GM18502 (cell line): ENCODE measurements around the gene ADSL.
"Not testable (repeated sequence)": the region's sequence is repeated elsewhere in the genome, so short reads cannot be mapped to it uniquely, and the experiment has no call there.

ENCODE experiments used
- ATAC-seq: cut with Tn5 transposase; IDR thresholded peaks from one replicate; pipeline ENCODE4 v1.9.1; 2021; ENCODE audit warnings: mild to moderate bottlenecking; ENCODE audit not compliant: unreplicated experiment, poor library complexity

The ADSL gene

DNA sequence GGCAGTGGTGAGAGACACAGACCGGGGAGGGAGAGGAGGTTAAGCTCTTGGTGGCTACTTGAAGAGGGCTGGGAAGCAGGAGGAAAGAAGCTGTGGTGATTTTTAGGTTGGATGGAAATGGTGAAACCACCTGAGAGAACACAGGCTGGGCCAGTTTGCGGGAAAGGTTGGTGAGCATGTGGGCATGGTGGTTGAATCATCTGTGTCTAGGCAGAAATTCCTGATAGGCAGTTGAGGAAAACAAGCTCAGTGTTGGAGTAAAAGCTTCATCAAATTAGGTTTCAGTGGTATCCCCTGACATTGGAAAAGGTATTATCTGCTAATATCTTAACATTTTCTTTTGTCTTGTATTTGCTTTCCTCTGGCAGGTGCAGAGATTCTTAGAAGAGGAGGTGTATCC is 19.8 kb downstream of the ADSL start:
- ATAC-seq, result no peak

DNA sequence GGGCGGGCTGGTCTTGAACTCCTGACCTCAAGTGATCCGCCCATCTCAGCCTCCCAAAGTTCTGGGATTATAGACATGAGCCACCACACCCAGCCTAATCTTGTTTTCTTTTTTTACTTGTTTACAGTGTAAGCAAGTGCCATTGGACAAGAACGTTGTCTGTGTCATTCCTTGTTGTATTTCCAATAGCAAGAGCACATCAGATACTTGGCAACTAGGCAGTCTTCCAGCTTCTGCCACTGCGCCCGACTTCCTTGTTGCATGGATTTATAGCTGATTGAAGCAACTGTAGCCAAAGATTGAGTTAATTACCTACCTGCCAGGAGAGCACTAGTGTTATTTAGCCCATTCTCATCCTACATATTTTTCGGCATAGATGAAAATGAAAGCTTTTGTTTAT is 21.0 kb downstream of the ADSL start:
- ATAC-seq, result no peak

DNA sequence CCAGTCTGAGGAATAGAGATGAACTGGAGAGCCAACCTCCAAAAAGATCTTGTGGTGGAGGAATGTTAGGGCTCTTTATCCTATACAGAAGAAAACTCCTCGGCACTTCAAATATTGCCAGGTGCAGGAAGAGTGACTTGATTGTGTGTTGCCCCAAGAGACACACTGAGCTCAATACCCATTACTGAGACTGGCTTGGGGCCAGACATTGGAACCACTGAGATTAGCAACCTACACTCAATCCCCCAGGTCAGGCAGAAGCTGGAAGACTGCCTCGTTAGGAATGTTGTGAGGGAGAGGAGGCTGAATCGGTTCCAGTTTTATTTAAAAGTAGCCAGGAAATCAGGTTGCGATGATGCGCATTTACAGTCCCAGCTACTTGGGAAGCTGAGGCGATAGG is 21.7 kb downstream of the ADSL start:
- no peak for ATAC-seq

DNA sequence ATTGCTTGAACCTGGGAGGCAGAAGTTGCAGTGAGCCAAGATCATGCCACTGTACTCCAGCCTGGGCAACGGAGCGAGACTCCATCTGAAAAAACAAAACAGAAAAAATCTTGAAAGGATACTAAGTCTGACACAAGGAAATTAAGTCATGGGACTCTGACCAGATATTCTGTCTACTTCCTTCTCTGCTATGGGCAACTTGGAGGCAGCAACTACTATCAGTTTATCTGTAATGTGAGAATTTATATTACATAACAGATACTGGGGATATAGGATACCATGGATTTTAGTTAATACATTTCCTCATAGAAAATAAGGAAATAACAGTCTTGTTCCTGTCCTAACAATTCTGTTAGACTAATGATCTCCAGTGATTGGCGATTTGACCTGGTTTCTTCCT is 22.5 kb downstream of the ADSL start:
- ATAC-seq, result no peak

DNA sequence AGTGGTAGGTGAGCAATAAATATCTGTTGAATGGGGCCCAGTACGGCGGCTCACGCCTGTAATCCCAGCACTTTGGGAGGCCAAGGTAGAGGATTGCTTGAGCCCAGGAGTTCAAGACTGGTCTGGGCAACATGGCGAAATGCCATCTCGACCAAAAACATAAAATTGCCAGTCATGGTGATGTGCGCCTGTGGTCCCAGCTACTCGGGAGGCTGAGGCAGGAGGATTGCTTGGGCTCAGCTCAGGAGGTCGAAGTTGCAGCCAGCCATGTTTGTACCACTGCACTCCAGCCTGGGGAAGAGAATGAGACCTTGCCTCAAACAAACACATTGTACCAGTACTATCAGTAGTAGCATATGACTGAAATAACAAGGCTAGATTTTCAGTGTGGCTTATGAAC is 28.3 kb downstream of the ADSL start:
- no peak for ATAC-seq

DNA sequence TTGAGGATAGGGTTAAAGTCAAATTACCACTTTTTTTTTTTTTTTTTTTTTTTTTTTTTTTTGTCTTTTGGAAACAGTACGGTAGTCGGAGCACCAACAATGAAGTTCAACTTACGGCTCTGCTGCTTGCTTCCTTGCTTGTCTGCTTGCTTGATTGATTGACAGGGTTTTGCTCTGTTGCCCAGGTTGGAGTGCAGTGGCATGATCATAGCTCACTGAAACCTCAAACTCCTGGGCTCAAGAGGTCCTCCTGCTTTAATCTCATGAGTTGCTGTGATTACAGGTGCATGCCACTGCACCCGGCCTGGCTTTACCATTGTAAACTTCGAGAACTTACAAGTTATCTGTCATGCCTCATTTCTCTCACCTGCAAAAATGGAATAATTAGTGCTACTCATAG is 29.8 kb downstream of the ADSL start:
- no peak for ATAC-seq

DNA sequence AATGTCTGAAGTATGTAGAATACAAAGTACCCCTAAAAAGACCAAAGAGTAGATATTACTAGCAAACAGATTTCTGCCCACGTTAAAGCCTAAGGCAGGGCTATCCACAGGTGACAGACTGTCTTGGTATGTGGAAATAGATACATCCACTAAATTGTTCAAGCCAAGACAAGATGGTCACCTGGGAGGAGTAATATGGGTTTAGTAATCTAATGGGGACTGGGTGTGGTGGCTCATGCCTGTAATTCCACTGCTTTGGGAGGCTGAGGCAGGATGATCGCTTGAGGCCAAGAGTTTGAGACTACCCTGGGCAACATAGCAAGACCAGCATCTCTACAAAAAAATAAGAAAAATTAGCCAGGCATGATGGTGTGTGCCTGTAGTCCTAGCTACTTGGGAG is 31.6 kb downstream of the ADSL start:
- no peak for ATAC-seq

DNA sequence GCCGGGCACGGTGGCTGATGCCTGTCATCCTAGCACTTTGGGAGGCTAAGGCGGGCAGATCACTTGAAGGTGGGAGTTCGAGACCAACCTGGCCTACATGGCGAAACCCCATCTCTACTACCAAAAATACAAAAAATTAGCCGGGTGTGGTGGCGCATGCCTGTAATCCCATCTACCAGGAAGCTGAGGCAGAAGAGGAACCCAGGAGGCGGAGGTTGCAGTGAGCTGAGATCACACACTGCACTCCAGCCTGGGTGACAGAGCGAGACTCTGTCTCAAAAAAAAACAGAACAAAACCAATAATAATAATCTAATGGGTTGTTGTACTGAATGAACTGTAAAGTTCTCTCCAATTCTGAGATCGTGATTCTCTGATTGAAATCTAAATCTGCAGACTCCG is 32.1 kb downstream of the ADSL start:
- ATAC-seq, result not testable (repeated sequence)

DNA sequence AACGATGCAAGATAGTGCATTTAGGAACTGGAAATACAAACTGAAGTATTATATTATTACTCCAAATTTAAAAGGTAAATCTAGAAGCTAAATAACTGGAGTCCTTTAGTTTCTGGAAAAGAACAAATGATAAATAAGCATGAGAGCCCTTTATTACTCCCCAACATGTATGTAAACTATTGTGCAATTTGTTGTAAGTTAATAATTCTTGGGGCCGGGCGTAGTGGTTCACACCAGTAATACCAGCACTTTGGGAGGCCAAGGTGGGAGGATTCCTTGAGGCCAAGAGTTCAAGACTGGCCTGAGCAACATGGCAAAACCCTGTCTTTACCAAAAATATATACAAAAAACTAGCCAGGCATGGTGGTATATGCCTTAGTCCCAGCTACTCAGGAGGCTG is 35.2 kb downstream of the ADSL start:
- ATAC-seq, result no peak

DNA sequence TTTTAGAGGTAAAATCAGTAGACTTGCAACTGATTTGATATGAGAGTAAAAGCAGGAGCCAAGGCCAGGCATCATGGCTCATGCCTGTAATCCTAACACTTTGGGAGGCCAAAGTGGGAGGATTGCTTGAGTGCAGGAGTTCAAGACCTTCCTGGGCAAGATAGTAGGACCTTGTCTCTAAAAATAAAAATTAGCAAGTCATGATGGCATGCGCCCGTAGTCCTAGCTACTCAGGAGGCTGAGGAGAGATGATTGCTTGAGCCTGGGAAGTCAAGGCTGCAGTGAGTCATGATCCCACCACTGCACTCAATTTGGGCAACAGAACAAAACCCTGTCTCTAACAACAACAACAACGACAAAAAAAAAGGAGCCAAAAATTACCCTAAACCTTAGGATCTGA is 37.6 kb downstream of the ADSL start:
- no peak for ATAC-seq

DNA sequence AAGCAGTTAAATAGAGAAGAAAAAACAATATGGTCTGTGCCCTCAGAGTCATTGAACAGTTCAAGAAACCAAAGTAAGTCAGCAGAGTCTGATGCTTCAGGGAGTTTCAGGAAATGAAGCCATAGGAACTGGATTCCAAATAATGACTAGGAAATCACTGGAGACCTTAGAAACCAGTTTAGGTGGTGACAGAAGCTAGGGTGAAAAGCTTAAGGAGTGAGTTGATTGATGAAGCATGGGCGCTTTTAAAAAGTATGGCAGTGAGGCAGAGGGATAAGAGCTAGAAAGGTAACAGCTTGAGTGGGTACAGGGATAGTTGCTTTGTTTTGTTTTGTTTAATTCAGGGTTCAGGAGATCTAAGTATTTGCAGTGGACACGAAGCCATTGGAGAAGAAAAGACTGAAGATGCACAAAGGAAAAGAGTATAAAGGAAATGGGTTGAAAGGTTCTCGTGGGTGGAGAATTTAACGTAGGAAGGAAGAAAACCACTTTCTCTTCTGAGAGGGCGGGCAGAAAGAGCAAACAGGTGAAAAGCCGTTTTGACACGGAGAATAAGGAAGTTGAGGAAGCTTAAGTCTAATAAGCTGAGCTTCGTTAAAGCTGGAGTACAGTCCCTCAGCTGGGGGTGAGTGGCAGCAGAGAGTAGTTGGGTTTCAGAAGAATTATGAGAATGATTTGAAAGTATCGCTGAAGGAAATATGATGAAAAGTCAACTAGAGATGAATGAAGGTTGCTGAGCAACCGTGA is 38.9 kb downstream of the ADSL start:
- no peak for ATAC-seq

DNA sequence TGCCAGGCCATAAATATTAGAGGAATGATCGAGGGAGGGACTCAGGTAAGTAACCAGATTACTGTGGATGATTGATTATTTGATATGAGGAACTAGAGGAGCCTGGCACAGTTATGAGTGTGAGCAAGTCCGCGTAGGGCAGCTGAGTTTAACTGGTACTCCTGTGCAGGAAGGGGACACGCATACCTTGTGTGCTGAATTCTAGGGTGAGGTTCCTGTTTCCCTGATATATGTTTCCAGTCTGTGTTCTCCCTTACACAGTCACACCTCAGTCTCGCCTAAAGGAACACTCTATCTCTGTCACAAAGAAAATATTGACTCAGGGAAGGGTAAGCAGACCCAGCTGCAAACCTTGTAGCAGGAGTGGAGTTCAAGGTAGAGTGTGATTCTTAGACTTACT is 41.4 kb downstream of the ADSL start:
- ATAC-seq, result no peak

DNA sequence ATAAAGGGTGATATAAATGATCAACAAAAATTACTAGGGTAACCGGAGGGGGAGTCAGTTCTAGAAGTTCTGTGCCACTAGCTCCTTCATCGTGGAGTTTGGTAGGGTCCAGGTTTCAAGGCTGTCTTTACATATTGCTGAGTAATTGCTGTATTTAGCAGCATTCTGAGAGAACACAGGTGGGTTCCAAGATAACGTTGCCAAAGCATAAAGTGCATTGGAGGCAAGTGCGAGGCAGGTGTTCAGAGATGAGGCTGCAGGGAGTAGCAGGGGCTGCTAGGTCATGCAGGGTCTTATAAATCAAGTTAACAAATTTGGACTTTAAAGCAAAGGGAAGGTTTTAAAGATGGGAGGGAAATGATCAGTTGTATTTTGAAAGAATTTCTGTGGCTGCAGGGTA is 41.9 kb downstream of the ADSL start:
- ATAC-seq, result no peak

DNA sequence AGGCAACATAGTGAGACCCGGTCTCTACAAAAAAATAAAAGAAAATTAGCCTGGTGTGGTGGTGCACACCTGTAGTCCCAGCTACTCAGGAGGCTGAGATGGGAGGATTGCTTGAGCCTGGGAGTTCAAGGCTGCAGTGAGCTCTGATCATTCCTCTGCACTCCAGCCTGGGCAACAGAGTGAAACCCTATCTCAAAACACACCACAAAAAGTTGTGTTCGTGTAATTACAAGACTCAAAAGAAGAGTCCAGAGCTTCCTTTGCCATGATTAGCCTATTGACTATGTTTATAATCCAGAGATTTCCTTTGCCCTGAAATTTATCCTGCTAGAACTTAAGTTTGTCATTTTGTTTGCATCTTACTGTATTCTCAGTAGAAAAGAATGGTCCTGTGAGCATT is 45.1 kb downstream of the ADSL start:
- ATAC-seq, result no peak

DNA sequence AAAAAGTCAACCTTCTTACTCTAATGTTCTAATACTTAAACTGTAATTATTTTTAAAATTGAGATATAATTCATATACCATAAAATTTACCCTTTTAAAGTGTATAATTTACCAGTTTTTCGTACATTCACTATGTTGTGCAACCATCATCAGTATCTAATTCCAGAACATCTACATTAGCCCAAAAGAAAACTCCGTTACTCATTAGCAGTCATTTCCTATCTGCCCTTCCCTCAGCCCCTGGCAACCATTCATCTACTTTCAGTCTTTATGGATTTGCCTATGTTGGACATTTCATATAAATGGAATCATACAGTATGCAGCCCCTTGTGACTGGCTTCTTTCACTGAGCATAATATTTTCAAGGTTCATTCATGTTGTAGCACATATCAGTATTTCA is 46.3 kb downstream of the ADSL start:
- ATAC-seq, result no peak

DNA sequence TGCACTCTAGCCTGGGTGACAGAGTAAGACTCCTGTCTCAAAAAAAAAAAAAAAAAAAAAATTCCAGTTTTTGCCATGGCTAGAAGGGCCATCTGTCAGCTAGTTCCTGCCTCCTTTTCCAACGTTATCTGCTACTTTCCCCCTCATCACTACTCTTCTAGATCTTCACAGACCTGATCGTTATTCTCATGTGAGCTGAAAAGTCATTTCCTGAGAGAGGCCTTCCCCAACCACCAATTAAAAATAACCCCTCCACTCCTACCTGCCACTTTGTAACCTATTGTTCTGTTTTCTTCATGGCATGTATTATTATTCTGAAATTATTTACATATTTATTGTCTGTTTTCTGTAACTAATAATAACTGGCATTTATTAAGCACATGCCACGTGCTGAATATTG is 48.3 kb downstream of the ADSL start:
- ATAC-seq, result no peak

DNA sequence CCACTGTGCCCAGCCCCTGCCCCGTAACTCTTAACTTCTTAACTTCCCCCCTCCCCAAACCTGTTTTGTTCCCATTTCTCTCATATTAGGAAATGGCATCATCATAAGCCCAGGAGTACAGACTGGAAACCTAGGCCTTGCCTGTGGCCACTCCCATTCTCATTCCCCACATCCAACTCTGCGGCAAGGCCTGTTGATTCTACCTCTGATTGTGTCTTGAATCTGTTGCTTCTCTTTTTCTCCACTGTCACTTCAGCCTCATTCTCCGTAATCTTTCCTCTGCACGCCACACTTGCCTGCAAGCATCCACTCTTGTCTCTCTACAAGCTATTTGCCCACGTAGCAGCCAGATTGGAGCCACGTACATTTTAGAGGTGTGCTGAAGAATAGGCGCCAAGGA is 49.3 kb downstream of the ADSL start:
- ATAC-seq, result no peak

DNA sequence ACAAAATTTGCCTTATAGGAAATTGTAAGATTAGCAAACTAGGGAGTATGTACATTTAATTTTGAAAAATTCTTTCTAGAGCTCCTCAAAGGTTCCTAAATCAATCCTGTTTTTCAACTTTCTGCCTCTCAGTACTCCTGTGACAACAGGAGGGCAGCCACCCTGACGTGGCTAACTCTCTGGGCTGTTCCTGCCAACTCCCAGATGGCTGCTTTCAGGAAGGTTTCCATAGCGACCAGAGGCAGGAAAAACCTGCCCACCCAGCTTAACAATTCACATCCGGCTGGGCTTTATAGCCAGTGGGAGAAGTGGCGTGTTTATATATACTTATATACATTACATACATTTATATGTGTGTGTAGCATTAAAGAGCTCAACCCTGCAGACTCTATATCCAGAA is 50.6 kb downstream of the ADSL start:
- ATAC-seq, result no peak

DNA sequence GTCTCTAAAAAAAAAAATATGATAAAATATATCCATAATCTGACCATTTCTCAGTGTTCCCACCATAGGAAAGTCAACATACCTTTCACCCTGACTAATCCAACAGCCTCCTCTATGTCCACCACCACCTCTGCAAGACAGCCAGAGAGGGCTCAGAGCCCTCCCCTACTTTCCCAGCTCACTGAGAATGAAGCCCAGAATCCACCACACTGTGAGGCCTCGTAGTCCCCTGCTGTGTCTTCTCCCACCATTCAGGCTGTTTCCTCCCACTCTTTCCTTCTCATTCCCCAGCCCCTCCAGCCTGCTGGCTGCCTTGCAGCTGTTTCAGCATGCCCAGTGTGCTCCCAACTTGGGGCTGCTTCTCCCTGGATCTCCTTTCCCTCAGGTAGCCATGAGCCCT is 51.1 kb downstream of the ADSL start:
- no peak for ATAC-seq

DNA sequence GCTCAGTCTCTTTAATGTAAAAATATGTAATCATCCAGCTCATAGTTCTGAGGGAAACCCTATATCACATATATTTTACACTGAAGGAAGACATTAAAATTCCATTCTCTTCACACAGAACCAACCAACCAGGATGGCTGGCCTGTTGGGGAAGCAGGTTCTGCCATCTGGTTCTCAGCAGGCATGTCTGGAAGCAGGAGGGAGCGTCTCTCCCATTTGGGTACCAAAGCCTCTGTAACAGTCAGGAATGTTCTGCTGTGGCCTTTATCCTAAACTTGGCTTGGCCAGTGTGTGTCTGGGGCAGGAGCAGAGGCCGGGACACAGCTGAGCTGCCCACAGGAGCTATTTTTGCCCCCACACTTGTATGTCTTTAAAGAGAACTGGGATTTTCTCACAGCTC is 53.3 kb downstream of the ADSL start:
- ATAC-seq, result no peak

DNA sequence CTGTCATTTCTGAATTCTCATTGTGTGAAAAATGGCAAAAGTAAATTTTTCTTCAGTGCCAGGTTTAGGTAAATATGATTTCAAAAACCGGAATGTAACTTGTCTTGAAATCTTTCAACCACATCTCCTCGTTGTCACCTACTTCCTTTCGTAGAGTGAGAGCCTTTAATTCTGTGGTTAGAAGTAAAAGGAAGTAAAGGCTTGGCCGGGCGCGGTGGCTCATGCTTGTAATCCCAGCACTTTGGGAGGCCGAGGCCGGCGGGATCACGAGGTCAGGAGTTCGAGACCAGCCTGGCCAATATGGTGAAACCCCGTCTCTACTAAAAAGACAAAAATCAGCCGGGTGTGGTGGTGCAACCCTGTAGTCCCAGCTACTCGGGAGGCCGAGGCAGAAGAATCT is 53.9 kb downstream of the ADSL start:
- no peak for ATAC-seq

DNA sequence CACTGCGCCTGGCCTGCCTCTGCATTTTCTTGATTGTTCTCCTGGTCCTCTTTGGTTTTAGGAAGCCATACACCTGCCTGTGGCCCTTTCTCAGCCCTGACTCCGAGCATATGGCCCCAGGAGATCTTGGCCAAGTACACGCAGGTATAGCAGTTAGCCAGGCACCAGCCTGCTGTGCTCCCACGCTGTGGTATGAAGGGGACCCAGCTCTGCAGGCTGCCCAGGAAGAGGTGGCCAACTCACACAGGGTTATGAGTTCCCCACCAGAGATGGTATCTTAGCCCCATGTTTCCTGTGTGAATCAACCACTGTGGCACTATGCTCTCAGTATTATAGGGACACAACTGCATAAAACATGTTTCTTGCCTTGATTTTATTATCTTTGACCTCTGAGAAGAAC is 55.2 kb downstream of the ADSL start:
- no peak for ATAC-seq

DNA sequence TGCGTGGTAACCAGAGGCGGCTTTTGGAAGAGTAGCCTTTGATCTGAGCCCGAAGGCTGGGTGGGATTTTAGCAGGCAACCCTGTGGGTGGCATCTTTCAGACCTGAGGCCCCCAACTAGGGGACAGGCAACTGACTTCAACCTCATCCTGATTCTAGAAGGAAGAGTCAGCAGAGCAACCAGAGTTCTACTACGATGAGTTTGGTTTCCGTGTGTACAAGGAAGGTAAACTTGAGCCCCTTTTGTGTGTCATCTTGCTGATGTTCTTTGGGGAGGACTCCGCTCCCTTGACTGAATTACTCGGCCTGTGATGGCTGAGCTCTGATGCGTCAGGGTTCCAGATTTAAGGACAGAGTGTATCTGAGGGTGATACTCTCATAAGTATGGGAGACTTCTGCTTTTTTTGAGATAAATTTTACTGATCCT is 55.7 kb downstream of the ADSL start:
- no peak for ATAC-seq
